GM12878 (cell line): ENCODE data around the gene PRR15L. TPM values are rescaled to one million over a fixed set of nuclear protein-coding genes. Genes with fewer than 3 reads are reported as not detected.

Source experiments
- ATAC-seq: fragments of 200-7000 bp; cut with Tn5 transposase; 3 replicates; pipeline ENCODE4 v1.9.1; 2020; ENCODE audit warnings: mild to moderate bottlenecking, moderate library complexity
- BruUV-seq: library from RNA; stranded (reverse); fragments of 400-500 nt; replicated peaks from 2 replicates; lab custom pipeline; 2021; lab: Mats Ljungman, UMichigan
- CTCF ChIA-PET: fragments of 300-600 bp; sonication (Branson Sonifier 250); formaldehyde crosslinking; extraction: SDS; loops from one replicate; lab custom pipeline; 2021; ENCODE audit warnings: inconsistent platforms; lab: Yijun Ruan, JAX
- POLR2A ChIA-PET: fragments of 350-600 bp; formaldehyde crosslinking; extraction: SDS; loops from one replicate; lab custom pipeline; 2021; ENCODE audit warnings: inconsistent platforms; lab: Charles Lee
- RAD21 ChIA-PET: fragments of 300-600 bp; sonication (Branson Sonifier 250); formaldehyde crosslinking; loops from one replicate; lab custom pipeline; 2023; ENCODE audit warnings: antibody characterized with exemption; ENCODE audit not compliant: unreplicated experiment; lab: Charles Lee
- SMC1A ChIA-PET: fragments of 300-600 bp; sonication (Branson Sonifier 250); formaldehyde crosslinking; loops from one replicate; lab custom pipeline; 2023; ENCODE audit not compliant: unreplicated experiment, uncharacterized antibody; lab: Charles Lee
- DNase-seq: peaks from one replicate; pipeline ENCODE4 v3.0.0-alpha.2; 2011; ENCODE audit warnings: low read depth, low spot score
- FAIRE-seq: peaks from 3 replicates; lab custom pipeline; 2011; peaks lifted over from hg19 to GRCh38; lab: Jason Lieb, UNC
- H2AFZ ChIP-seq: 2 replicates; pipeline ENCODE4 v1.6.0; 2011; ENCODE audit warnings: low read depth, low read length, control low read depth; ENCODE audit not compliant: control insufficient read depth
- H3K27ac ChIP-seq: 2 replicates; pipeline ENCODE4 v1.5.1; 2011; ENCODE audit warnings: control low read depth; ENCODE audit not compliant: control insufficient read depth, insufficient read depth
- H3K27me3 ChIP-seq, 2 experiments: replicated peaks in 1 of 2; 2 replicates each; pipeline versions ENCODE4 v1.6.0 to v1.6.1; 2011; ENCODE audit warnings: low read length in 1 of 2; ENCODE audit not compliant: control insufficient read depth in 2 of 2, insufficient read depth in 2 of 2
- H3K36me3 ChIP-seq, 2 experiments: 2 replicates each; pipeline ENCODE4 v1.5.1; 2011; ENCODE audit warnings: low read length in 1 of 2; ENCODE audit not compliant: control insufficient read depth in 2 of 2, insufficient read depth in 2 of 2
- H3K4me1 ChIP-seq: 2 replicates; pipeline ENCODE4 v1.6.1; 2011; ENCODE audit warnings: mild to moderate bottlenecking, low read length, moderate library complexity, mixed read lengths; ENCODE audit not compliant: control insufficient read depth, insufficient read depth
- H3K4me2 ChIP-seq: 2 replicates; pipeline ENCODE4 v1.6.0; 2011; ENCODE audit warnings: control low read depth; ENCODE audit not compliant: control insufficient read depth, insufficient read depth
- H3K4me3 ChIP-seq: fragments of 200-600 bp; sonication (generic); 2 replicates; pipeline ENCODE4 v1.5.1; 2016
- H3K79me2 ChIP-seq: 2 replicates; pipeline ENCODE4 v1.6.0; 2011; ENCODE audit warnings: low read length; ENCODE audit not compliant: control insufficient read depth, insufficient read depth
- H3K9ac ChIP-seq: 2 replicates; pipeline ENCODE4 v1.8.0; 2011; ENCODE audit warnings: low read length, control low read depth, mixed read lengths; ENCODE audit not compliant: control insufficient read depth, insufficient read depth
- H3K9me3 ChIP-seq: replicated peaks from 3 replicates; pipeline ENCODE4 v1.5.1; 2011; ENCODE audit warnings: mild to moderate bottlenecking, low read length; ENCODE audit not compliant: control insufficient read depth, insufficient read depth
- H4K20me1 ChIP-seq: 2 replicates; pipeline ENCODE4 v1.6.0; 2011; ENCODE audit not compliant: control insufficient read depth, insufficient read depth
- JUNB ChIP-seq: IDR thresholded peaks from 2 replicates; pipeline ENCODE4 v1.6.1; 2016; ENCODE audit warnings: antibody characterized with exemption, mild to moderate bottlenecking
- MEF2A ChIP-seq: IDR thresholded peaks from 2 replicates; pipeline ENCODE4 v1.6.1; 2011; ENCODE audit warnings: low read depth, mild to moderate bottlenecking, low read length, moderate library complexity; ENCODE audit not compliant: insufficient read depth
- ZNF217 ChIP-seq: fragments of 450-650 bp; IDR thresholded peaks from 2 replicates; pipeline ENCODE4 v1.6.1; 2017; ENCODE audit warnings: antibody characterized with exemption, mild to moderate bottlenecking
- WGBS: methylation state at CpG from one replicate; pipeline ENCODE4 v1.1.6; 2016; ENCODE audit warnings: low lambda C conversion rate; ENCODE audit not compliant: insufficient replicate concordance, insufficient coverage; ENCODE audit errors: missing lambda C conversion rate; 5-methylcytosine and 5-hydroxymethylcytosine counted together
- in situ Hi-C: fragments of 300-500 bp; cut with MboI; formaldehyde crosslinking; loops from 9 replicates; pipeline ENCODE4 v1.14.3; 2018; ENCODE audit warnings: mixed read lengths
- intact Hi-C: fragments of 100-400 bp; cut with micrococcal nuclease; formaldehyde crosslinking; loops from one replicate; pipeline ENCODE4 v1.14.2; 2022; ENCODE audit not compliant: unreplicated experiment
- polyA plus RNA-seq, 11 experiments: library from polyadenylated mRNA; depleted of rRNA in 4 of 11; unstranded in 6 of 11; stranded (reverse) in 5 of 11; fragments of >200 nt; fragmentation: Nextera tagmentation in 4 of 11; fragmentation: Illumina TruSeq in 1 of 11; extraction: Ambion mirVana in 4 of 11; extraction: Trizol in 1 of 11; gene quantifications; 1 replicate in 1 of 11; 2 replicates in 10 of 11; pipeline versions ENCODE4 v1.2.1 to v1.2.3, GENCODE V29; 2011 to 2016; ENCODE audit warnings: inconsistent platforms in 2 of 11, missing spikeins in 2 of 11, low read depth in 1 of 11
- total RNA-seq, 4 experiments: library from RNA; depleted of rRNA in 3 of 4; stranded (reverse); fragments of >200 nt in 3 of 4; fragmentation: Illumina TruSeq in 1 of 4; extraction: Trizol in 1 of 4; gene quantifications; 2 replicates each; pipeline versions ENCODE4 v1.2.1 to v1.2.3, GENCODE V29; 2013 to 2021

The PRR15L gene
- total and polyA plus RNA-seq, 10 of the 15 experiments (the other 5 are each of a cell fraction or from before 2014, with no cell fraction given) = 0.11 to 0.18 TPM; not detected in 8

DNA sequence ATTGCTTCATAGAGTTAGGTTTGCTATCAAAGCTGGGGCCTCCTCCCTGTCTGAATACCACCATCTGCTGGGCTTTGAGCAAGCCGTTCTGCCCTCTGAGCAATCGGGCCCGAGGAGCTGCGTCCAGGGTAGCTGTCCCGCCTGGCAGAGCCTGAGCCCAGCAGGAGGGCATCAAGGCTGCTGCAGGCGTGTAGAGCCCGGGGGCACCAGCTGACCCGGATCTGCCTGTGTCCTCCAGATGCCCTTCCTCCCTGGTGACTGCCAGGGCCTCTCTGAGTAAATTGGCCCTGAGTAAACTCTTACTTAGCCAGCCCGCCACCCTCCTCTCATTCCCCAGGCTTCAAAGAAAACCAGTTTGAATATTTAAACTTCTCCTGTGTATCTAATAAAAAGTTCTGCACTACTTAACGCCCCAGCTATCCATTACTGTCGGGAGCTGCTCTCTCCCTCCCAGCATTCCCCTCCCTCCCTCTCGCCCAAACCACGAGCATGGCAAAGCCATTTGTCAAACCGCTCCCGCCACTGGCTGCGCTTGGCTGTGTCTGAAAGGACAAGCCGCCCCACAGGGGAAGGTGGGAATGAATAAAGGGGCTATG lies 29.7 kb upstream of the PRR15L start:
- no peaks in the 10 kb centered on the region for H4K20me1 ChIP-seq
- H3K4me3 ChIP-seq = no peak overlapping the region
- H3K4me1 ChIP-seq = peaks cover 13% of the 10 kb centered on the region
- no peaks in the 10 kb centered on the region for H3K79me2 ChIP-seq
- CTCF ChIA-PET = interaction anchor here (0.7 to 2.3 kb wide), 6 partner anchors 9 to 63 kb away, joined by 3 to 12 read pairs (median 4); partner anchors contain the start of gene CDK5RAP3
- H3K9me3 ChIP-seq = no peaks in the 10 kb centered on the region
- H3K4me2 ChIP-seq = no peak overlapping the region
- peaks cover 4 to 6% of the 10 kb centered on the region in 2 experiments; a peak in 3 of 4 replicates for H3K36me3 ChIP-seq
- POLR2A ChIA-PET = no interaction called here
- H3K9ac ChIP-seq = no peak overlapping the region
- in situ Hi-C loops (no loop called here), intact Hi-C loops (no loop called here)
- no peak for FAIRE-seq
- no peaks in the 10 kb centered on the region for H3K27me3 ChIP-seq
- 88% methylated on average over 16 of the region's 17 CpGs for WGBS
- TF ChIP-seq JUNB (no peak), MEF2A (no peak)
- no TSS peak for BruUV-seq
- SMC1A ChIA-PET = interaction anchor here (0.6 to 3.0 kb wide), 4 partner anchors 13 to 475 kb away, joined by 3 to 13 read pairs (median 4); no protein-coding TSS in a partner anchor
- no peak for DNase-seq
- no peak for ATAC-seq
- RAD21 ChIA-PET = interaction anchor here (1.8 kb wide), 1 partner anchor 30 kb away, joined by 5 read pairs; no protein-coding TSS in a partner anchor
- no peak overlapping the region for H3K27ac ChIP-seq
- no peak overlapping the region for H2AFZ ChIP-seq

DNA sequence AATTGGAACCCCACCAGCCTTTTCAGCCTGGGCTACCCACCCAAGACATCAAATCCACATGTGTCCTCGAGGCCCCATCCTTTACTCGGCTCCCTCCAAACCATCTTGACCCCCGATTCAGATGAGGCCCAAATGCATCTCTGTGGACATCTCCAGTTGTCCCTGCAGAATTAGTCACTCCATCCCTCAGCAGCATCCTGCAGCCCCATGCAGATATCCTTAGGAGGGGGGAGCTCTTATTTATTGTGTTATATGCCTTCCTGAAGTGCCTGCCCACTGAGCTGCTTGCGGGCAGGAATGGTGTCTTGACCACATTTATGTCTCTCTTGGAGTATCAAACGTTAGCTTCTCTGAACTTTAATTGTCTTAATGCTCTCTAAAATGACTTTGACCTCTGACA lies 28.8 kb upstream of the PRR15L start:
- no peak for ATAC-seq

More for the DNA sequence above, 28.8 kb upstream of the PRR15L start:
- DNase-seq (no peak), FAIRE-seq (no peak)
- TF ChIP-seq ZNF217 = no peak
- H3K4me3 ChIP-seq = no peak overlapping the region
- no peaks in the 10 kb centered on the region for H4K20me1 ChIP-seq
- ChIA-PET SMC1A (interaction anchor here (0.6 to 3.0 kb wide), 4 partner anchors 14 to 476 kb away, joined by 3 to 13 read pairs (median 4); no protein-coding TSS in a partner anchor), CTCF (interaction anchor here (0.7 to 2.3 kb wide), 6 partner anchors 8 to 64 kb away, joined by 3 to 12 read pairs (median 4); partner anchors contain the start of gene CDK5RAP3), POLR2A (no interaction called here), RAD21 (no interaction called here)
- H3K9ac ChIP-seq = no peak overlapping the region
- H2AFZ ChIP-seq = no peak overlapping the region
- intact Hi-C loops = no loop called here
- H3K79me2 ChIP-seq = no peaks in the 10 kb centered on the region
- peaks cover 13% of the 10 kb centered on the region for H3K4me1 ChIP-seq
- BruUV-seq = no TSS peak
- WGBS = 58% methylated on average over 5 of the region's 5 CpGs
- in situ Hi-C loops = no loop called here
- H3K9me3 ChIP-seq = no peaks in the 10 kb centered on the region
- peaks cover 6 to 13% of the 10 kb centered on the region in 2 experiments; a peak in 3 of 4 replicates for H3K36me3 ChIP-seq
- no peaks in the 10 kb centered on the region for H3K27me3 ChIP-seq
- no peak overlapping the region for H3K27ac ChIP-seq
- no peak overlapping the region for H3K4me2 ChIP-seq
